ENCODE results near the gene VAX1.
"Not testable (repeated sequence)": the region's sequence is repeated elsewhere in the genome, so short reads cannot be mapped to it uniquely, and the experiment has no call there.

The VAX1 gene

DNA sequence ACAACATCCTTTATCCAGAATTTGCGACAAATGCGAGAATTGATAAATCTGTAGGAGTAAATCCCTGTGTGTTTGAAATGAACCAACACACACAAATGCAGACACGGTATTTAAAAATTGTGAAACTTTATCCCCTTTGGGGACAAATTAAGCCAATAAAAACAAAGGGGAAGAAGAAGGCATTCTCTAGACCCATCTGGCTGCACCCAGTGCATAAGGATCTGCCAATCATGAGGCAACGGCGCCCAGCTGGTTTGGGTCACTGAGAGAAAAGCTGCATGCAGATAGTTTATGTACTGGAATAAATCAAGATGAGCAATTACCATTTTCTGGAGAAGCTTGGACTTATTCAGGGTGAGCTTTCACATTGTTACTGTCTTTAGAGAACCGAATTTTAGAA is 45.7 kb downstream of the VAX1 start:
- DNase-seq: no peak
- WGBS (ENCODE audit: insufficient coverage): 98% methylated on average over 4 of the region's 6 CpGs
- Histone ChIP-seq H3K36me3 (ENCODE audit: control insufficient read depth in 4 of 4, insufficient read depth in 4 of 4, low read length in 3 of 4) (no peaks in the 10 kb centered on the region), H3K9me3 (ENCODE audit: control extremely low read depth in 1 of 5, control insufficient read depth in 4 of 5, insufficient read depth in 2 of 5, low read depth in 1 of 5, low read length in 4 of 5) (no peaks in the 10 kb centered on the region), H3K27me3 (replicated peaks in 2 of 5; ENCODE audit: control insufficient read depth in 4 of 5, insufficient read depth in 5 of 5, low read length in 4 of 5) (peaks cover 2 to 10% (median 6%) of the 10 kb centered on the region in 5 experiments), H3K4me3 (ENCODE audit: control insufficient read depth in 1 of 7, extremely low read depth in 1 of 7, insufficient read depth in 4 of 7, low read depth in 2 of 7, low read length in 6 of 7) (no peak overlapping the region), H3K27ac (ENCODE audit: insufficient read depth in 1 of 2, low read depth in 1 of 2, low read length in 2 of 2, poor library complexity in 1 of 2, severe bottlenecking in 2 of 2) (no peak overlapping the region), H3K4me1 (ENCODE audit: control extremely low read depth in 1 of 4, control insufficient read depth in 4 of 4, insufficient read depth in 4 of 4, low read length in 3 of 4) (no peaks in the 10 kb centered on the region)
- ChIA-PET CTCF (interaction anchor here (0.6 to 0.9 kb wide), 2 partner anchors 38 to 82 kb away, joined by 3 read pairs; no protein-coding TSS in a partner anchor), POLR2A (no interaction called here)

GRCh38 chr10:117090834-117091233 is 47.2 kb downstream of the VAX1 start:
- Histone ChIP-seq H3K36me3 (ENCODE audit: control insufficient read depth in 4 of 4, insufficient read depth in 4 of 4, low read length in 3 of 4) (no peaks in the 10 kb centered on the region), H3K27ac (ENCODE audit: insufficient read depth in 1 of 2, low read depth in 1 of 2, low read length in 2 of 2, poor library complexity in 1 of 2, severe bottlenecking in 2 of 2) (no peak overlapping the region), H3K4me1 (ENCODE audit: control extremely low read depth in 1 of 4, control insufficient read depth in 4 of 4, insufficient read depth in 4 of 4, low read length in 3 of 4) (no peaks in the 10 kb centered on the region), H3K9me3 (ENCODE audit: control extremely low read depth in 1 of 5, control insufficient read depth in 4 of 5, insufficient read depth in 2 of 5, low read depth in 1 of 5, low read length in 4 of 5) (no peaks in the 10 kb centered on the region), H3K4me3 (ENCODE audit: control insufficient read depth in 1 of 7, extremely low read depth in 1 of 7, insufficient read depth in 4 of 7, low read depth in 2 of 7, low read length in 6 of 7) (no peak overlapping the region), H3K27me3 (replicated peaks in 2 of 5; ENCODE audit: control insufficient read depth in 4 of 5, insufficient read depth in 5 of 5, low read length in 4 of 5) (peaks cover 2 to 8% (median 5%) of the 10 kb centered on the region in 5 experiments)
- ChIA-PET CTCF (no interaction called here), POLR2A (no interaction called here)
- no CpG with 5 or more reads among the region's 4 CpGs for WGBS (ENCODE audit: insufficient coverage)
- no peak for DNase-seq

DNA sequence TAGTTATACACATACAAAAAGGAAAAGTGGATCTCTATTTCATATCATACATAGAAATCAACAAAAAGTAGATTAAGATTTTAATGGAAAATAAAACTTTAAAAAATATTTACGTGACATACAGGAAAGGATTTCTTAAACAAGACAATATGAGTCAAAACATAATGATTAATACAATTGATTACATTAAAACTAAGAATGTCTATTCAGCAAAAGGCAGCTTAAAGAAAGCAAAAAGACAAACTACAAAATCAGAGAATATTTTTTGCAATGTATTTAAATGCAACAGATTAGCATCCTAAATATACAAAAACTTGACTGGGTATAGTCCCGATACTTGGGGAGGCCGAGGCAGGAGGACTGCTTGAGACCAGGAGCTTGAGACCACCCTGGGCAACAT is 50.5 kb downstream of the VAX1 start:
- POLR2A ChIA-PET: no interaction called here
- WGBS (ENCODE audit: insufficient coverage): 100% methylated on average over 1 of the region's 3 CpGs

GRCh38 chr10:117086546-117086945 is 51.5 kb downstream of the VAX1 start:
- no peaks in the 10 kb centered on the region for H3K36me3 ChIP-seq (ENCODE audit: control insufficient read depth in 4 of 4, insufficient read depth in 4 of 4, low read length in 3 of 4)
- no peak for DNase-seq
- ChIA-PET POLR2A (interaction anchor here (0.6 kb wide), 1 partner anchor 1500 kb away, joined by 3 read pairs; no protein-coding TSS in a partner anchor), CTCF (no interaction called here)
- peaks cover 2 to 6% (median 5%) of the 10 kb centered on the region in 5 experiments for H3K27me3 ChIP-seq (replicated peaks in 2 of 5; ENCODE audit: control insufficient read depth in 4 of 5, insufficient read depth in 5 of 5, low read length in 4 of 5)
- no peaks in the 10 kb centered on the region for H3K4me1 ChIP-seq (ENCODE audit: control extremely low read depth in 1 of 4, control insufficient read depth in 4 of 4, insufficient read depth in 4 of 4, low read length in 3 of 4)
- WGBS (ENCODE audit: insufficient coverage): no CpG with 5 or more reads among the region's 3 CpGs
- H3K9me3 ChIP-seq (ENCODE audit: control extremely low read depth in 1 of 5, control insufficient read depth in 4 of 5, insufficient read depth in 2 of 5, low read depth in 1 of 5, low read length in 4 of 5): peaks cover 0 to 2% (median 0%) of the 10 kb centered on the region in 5 experiments
- H3K4me3 ChIP-seq (ENCODE audit: control insufficient read depth in 1 of 7, extremely low read depth in 1 of 7, insufficient read depth in 4 of 7, low read depth in 2 of 7, low read length in 6 of 7): no peak overlapping the region
- no peak overlapping the region for H3K27ac ChIP-seq (ENCODE audit: insufficient read depth in 1 of 2, low read depth in 1 of 2, low read length in 2 of 2, poor library complexity in 1 of 2, severe bottlenecking in 2 of 2)

More for the DNA sequence above, 50.5 kb downstream of the VAX1 start:
- H3K27me3 ChIP-seq (replicated peaks in 2 of 5; ENCODE audit: control insufficient read depth in 4 of 5, insufficient read depth in 5 of 5, low read length in 4 of 5): peaks cover 2 to 8% (median 7%) of the 10 kb centered on the region in 5 experiments
- no peak for DNase-seq
- H3K4me1 ChIP-seq (ENCODE audit: control extremely low read depth in 1 of 4, control insufficient read depth in 4 of 4, insufficient read depth in 4 of 4, low read length in 3 of 4): no peaks in the 10 kb centered on the region
- no peak overlapping the region for H3K4me3 ChIP-seq (ENCODE audit: control insufficient read depth in 1 of 7, extremely low read depth in 1 of 7, insufficient read depth in 4 of 7, low read depth in 2 of 7, low read length in 6 of 7)
- H3K9me3 ChIP-seq (ENCODE audit: control extremely low read depth in 1 of 5, control insufficient read depth in 4 of 5, insufficient read depth in 2 of 5, low read depth in 1 of 5, low read length in 4 of 5): peaks cover 0 to 2% (median 0%) of the 10 kb centered on the region in 5 experiments
- H3K27ac ChIP-seq (ENCODE audit: insufficient read depth in 1 of 2, low read depth in 1 of 2, low read length in 2 of 2, poor library complexity in 1 of 2, severe bottlenecking in 2 of 2): no peak overlapping the region
- H3K36me3 ChIP-seq (ENCODE audit: control insufficient read depth in 4 of 4, insufficient read depth in 4 of 4, low read length in 3 of 4): no peaks in the 10 kb centered on the region
- CTCF ChIA-PET: no interaction called here

GRCh38 chr10:117084421-117085246 is 53.4 kb downstream of the VAX1 start:
- WGBS (ENCODE audit: insufficient coverage): 91% methylated on average over 14 of the region's 31 CpGs
- H3K36me3 ChIP-seq (ENCODE audit: control insufficient read depth in 4 of 4, insufficient read depth in 4 of 4, low read length in 3 of 4); H3K4me3 ChIP-seq (ENCODE audit: control insufficient read depth in 1 of 7, extremely low read depth in 1 of 7, insufficient read depth in 4 of 7, low read depth in 2 of 7, low read length in 6 of 7); H3K27ac ChIP-seq (ENCODE audit: insufficient read depth in 1 of 2, low read depth in 1 of 2, low read length in 2 of 2, poor library complexity in 1 of 2, severe bottlenecking in 2 of 2); H3K4me1 ChIP-seq (ENCODE audit: control extremely low read depth in 1 of 4, control insufficient read depth in 4 of 4, insufficient read depth in 4 of 4, low read length in 3 of 4); DNase-seq; H3K9me3 ChIP-seq (ENCODE audit: control extremely low read depth in 1 of 5, control insufficient read depth in 4 of 5, insufficient read depth in 2 of 5, low read depth in 1 of 5, low read length in 4 of 5); CTCF ChIA-PET; H3K27me3 ChIP-seq (replicated peaks in 2 of 5; ENCODE audit: control insufficient read depth in 4 of 5, insufficient read depth in 5 of 5, low read length in 4 of 5); POLR2A ChIA-PET: not testable (repeated sequence)
